ENCODE measurements around the gene MRGPRE.
"Not testable (repeated sequence)": the region's sequence is repeated elsewhere in the genome, so short reads cannot be mapped to it uniquely, and the experiment has no call there.

DNA sequence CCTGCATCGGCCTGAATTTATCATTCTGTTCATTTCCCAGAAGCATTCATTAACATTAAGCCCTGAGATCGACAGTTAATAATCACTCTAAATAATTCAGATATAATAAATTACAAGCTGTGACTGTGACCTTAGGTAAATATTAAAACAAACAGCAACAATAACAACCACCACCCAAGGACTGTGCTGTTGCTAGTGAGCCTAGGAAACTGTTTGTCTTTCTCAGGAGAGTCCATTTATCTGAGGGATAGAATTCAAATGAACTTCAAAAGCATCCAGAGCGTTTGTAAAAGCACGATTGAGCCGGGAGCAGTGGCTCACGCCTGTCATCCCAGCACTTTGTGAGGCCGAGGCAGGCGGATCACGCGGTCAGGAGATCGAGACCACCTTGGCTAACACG, 23.0 kb upstream of the MRGPRE start:
- TF ChIP-seq TP53 (CRISPR knock-in tag; IDR thresholded peaks at IDR 0.05); POLR2A (IDR thresholded peaks at IDR 0.05; ENCODE audit: low read length); PBX3 (IDR thresholded peaks at IDR 0.05); RCOR1 (IDR thresholded peaks at IDR 0.05; ENCODE audit: low read depth, low read length); USF2 (IDR thresholded peaks at IDR 0.05); HDAC2 (IDR thresholded peaks at IDR 0.05); ZSCAN20 (CRISPR knock-in tag; IDR thresholded peaks at IDR 0.05); CEBPB (IDR thresholded peaks at IDR 0.05); HOXB13 (CRISPR knock-in tag; IDR thresholded peaks at IDR 0.05; ENCODE audit: low read depth); SMC3 (IDR thresholded peaks at IDR 0.05): not testable (repeated sequence)
- TF ChIP-seq, protein P1, sequence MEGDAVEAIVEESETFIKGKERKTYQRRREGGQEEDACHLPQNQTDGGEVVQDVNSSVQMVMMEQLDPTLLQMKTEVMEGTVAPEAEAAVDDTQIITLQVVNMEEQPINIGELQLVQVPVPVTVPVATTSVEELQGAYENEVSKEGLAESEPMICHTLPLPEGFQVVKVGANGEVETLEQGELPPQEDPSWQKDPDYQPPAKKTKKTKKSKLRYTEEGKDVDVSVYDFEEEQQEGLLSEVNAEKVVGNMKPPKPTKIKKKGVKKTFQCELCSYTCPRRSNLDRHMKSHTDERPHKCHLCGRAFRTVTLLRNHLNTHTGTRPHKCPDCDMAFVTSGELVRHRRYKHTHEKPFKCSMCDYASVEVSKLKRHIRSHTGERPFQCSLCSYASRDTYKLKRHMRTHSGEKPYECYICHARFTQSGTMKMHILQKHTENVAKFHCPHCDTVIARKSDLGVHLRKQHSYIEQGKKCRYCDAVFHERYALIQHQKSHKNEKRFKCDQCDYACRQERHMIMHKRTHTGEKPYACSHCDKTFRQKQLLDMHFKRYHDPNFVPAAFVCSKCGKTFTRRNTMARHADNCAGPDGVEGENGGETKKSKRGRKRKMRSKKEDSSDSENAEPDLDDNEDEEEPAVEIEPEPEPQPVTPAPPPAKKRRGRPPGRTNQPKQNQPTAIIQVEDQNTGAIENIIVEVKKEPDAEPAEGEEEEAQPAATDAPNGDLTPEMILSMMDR (IDR thresholded peaks at IDR 0.05): not testable (repeated sequence)
- TF ChIP-seq, protein P2, sequence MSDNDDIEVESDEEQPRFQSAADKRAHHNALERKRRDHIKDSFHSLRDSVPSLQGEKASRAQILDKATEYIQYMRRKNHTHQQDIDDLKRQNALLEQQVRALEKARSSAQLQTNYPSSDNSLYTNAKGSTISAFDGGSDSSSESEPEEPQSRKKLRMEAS (IDR thresholded peaks at IDR 0.05): not testable (repeated sequence)

All from A549 (cell line).